Lower leg skin (tissue), 3 donors: ENCODE measurements around the gene ATP1A4.

Experiments
- CTCF ChIP-seq, 3 donors: fragments of 450-650 bp; IDR thresholded peaks; one replicate each; pipeline ENCODE4 v1.5.1; 2016; ENCODE audit warnings: antibody characterized with exemption in 3 of 3, mild to moderate bottlenecking in 3 of 3, moderate library complexity in 2 of 3
- POLR2A ChIP-seq, 2 donors: fragments of 450-650 bp; IDR thresholded peaks; one replicate each; pipeline ENCODE4 v1.6.1; 2016 to 2017; ENCODE audit warnings: antibody characterized with exemption in 2 of 2, mild to moderate bottlenecking in 1 of 2, moderate library complexity in 1 of 2

- TF ChIP-seq CTCF (IDR thresholded peaks at IDR 0.05) (no peak), POLR2A (IDR thresholded peaks at IDR 0.05) (no peak)
Observed at GRCh38 chr1:160177667-160178066, 26.3 kb downstream of the ATP1A4 start.
